Brain microvascular endothelial cell (primary cell): ENCODE results near the gene FAP.

Experiments
- DNase-seq: peaks from one replicate; pipeline ENCODE4 v3.0.0-alpha.2; 2020
- H3K27ac ChIP-seq: fragments of 250-450 bp; sonication (Bioruptor Pico); 2 replicates; pipeline ENCODE4 v1.5.1; 2020; ENCODE audit warnings: mild to moderate bottlenecking, moderate library complexity
- H3K27me3 ChIP-seq: fragments of 250-450 bp; sonication (Bioruptor Pico); replicated peaks from 2 replicates; pipeline ENCODE4 v1.5.1; 2020; ENCODE audit warnings: mild to moderate bottlenecking
- H3K36me3 ChIP-seq: fragments of 250-450 bp; sonication (Bioruptor Pico); replicated peaks from 2 replicates; pipeline ENCODE4 v1.5.1; 2020; ENCODE audit warnings: mild to moderate bottlenecking
- H3K4me3 ChIP-seq: 2 replicates; pipeline ENCODE4 v1.5.1; 2011; ENCODE audit warnings: low read depth, mild to moderate bottlenecking, control low read depth, low read length, moderate library complexity
- CTCF ChIP-seq: IDR thresholded peaks from 2 replicates; pipeline ENCODE4 v1.5.1; 2011; ENCODE audit warnings: low read depth, mild to moderate bottlenecking, moderate library complexity, low read length, control low read depth, inconsistent platforms; ENCODE audit errors: missing control alignments
- in situ Hi-C: cut with HindIII; loops from 2 replicates; pipeline ENCODE4 v1.10.0; 2017; ENCODE audit warnings: low sequenced_read_pairs, low pct_ligation_motif_present

Gene FAP

GRCh38 chr2:162221064-162221463 is 22.2 kb downstream of the FAP start:
- H3K27me3 ChIP-seq = no peaks in the 10 kb centered on the region
- H3K27ac ChIP-seq = no peak overlapping the region
- H3K4me3 ChIP-seq = no peak overlapping the region
- H3K36me3 ChIP-seq = peaks cover 82% of the 10 kb centered on the region
- in situ Hi-C loops = no loop called here
- DNase-seq = peak; percentile 57
- peak; percentile 96 for TF ChIP-seq CTCF

GRCh38 chr2:162220368-162220767 is 22.9 kb downstream of the FAP start:
- peaks cover 84% of the 10 kb centered on the region for H3K36me3 ChIP-seq
- H3K4me3 ChIP-seq = no peak overlapping the region
- no peak overlapping the region for H3K27ac ChIP-seq
- no peaks in the 10 kb centered on the region for H3K27me3 ChIP-seq
- TF ChIP-seq CTCF = no peak
- in situ Hi-C loops = no loop called here
- no peak for DNase-seq

DNA sequence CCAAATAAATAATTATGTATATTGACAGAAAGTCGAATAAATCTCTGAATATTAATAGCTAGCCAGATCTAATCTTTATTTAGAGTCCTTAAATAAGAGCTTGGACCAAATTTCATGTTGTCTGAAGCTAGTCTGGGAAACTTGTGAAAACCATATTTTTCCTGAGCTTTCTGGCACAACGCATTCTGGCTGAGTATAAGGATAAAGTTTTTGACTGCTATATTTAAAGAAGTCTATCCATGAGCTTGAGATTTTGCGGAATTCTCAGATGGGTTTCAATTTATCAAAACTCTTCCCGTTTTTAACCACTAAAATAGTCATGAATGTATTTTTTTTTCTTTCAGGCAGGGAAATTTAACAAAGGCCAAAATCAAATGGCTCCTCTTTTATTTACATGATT is 23.8 kb downstream of the FAP start:
- no peaks in the 10 kb centered on the region for H3K27me3 ChIP-seq
- in situ Hi-C loops = no loop called here
- DNase-seq = no peak
- peaks cover 85% of the 10 kb centered on the region for H3K36me3 ChIP-seq
- TF ChIP-seq CTCF = no peak
- H3K27ac ChIP-seq = no peak overlapping the region
- H3K4me3 ChIP-seq = no peak overlapping the region

DNA sequence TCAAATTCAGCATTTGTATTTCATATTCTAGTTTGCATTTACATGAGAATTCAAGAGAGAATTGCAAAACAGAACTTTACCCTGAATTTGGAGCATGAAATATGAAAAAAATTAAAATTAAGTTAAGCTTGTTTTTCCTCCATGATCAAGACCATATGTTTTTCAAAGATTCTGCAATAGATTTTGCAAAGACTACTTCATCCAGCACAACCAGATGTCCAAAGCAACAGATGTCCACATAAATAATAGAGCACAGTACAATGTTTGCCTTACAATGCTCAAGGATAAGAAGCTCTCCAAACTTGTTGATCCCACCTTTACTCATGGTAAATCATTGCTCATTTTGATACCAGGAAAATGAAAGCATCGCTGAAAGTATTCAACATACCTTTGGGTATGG is 25.6 kb downstream of the FAP start:
- no peak for TF ChIP-seq CTCF
- Histone ChIP-seq H3K27me3 (no peaks in the 10 kb centered on the region), H3K27ac (no peak overlapping the region), H3K4me3 (no peak overlapping the region), H3K36me3 (peaks cover 85% of the 10 kb centered on the region)
- DNase-seq = no peak
- in situ Hi-C loops = no loop called here

DNA sequence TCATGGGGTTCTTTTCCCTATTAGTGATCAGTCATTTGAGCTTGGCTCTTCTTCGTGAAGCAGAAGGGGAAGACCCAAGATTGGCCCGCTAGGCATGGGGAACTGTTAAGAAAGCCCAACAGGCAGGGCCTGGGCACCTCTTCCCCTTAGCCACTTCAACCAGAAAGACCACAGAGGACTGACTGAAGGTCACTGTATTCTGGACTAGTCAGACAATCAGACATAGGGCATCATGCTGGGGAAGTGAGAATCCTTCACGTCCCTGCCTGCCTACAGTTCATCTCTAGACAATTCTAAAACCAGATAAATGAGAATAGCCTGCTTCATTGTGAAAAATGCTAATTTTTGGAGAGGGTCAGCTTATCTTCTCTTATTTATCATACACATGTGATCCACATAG is 28.1 kb downstream of the FAP start:
- in situ Hi-C loops = no loop called here

More for the DNA sequence above, 28.1 kb downstream of the FAP start:
- TF ChIP-seq CTCF = no peak
- no peaks in the 10 kb centered on the region for H3K27me3 ChIP-seq
- no peak overlapping the region for H3K4me3 ChIP-seq
- DNase-seq = no peak
- no peak overlapping the region for H3K27ac ChIP-seq
- peaks cover 83% of the 10 kb centered on the region for H3K36me3 ChIP-seq
